Thoracic aorta (tissue), 2 donors: Measurements from ENCODE around the gene ATXN1. TPM values are rescaled to one million over a fixed set of nuclear protein-coding genes. Genes with fewer than 3 reads are reported as not detected.

Source experiments
- ATAC-seq: fragments of 150-250 bp; one replicate; pipeline ENCODE4 v1.8.0; 2017; ENCODE audit warnings: low read depth; ENCODE audit not compliant: insufficient number of reproducible peaks, low FRiP score
- DNase-seq: peaks from one replicate; pipeline ENCODE4 v3.0.0-alpha.2; 2020; ENCODE audit warnings: low spot score
- H3K27ac ChIP-seq, 2 donors: fragments of 200-600 bp; sonication (generic); 1 replicate in 1 of 2; 2 replicates in 1 of 2; pipeline ENCODE4 v1.5.1; 2016; ENCODE audit warnings: mild to moderate bottlenecking in 2 of 2, moderate library complexity in 2 of 2
- H3K27me3 ChIP-seq: fragments of 200-600 bp; sonication (generic); replicated peaks from 2 replicates; pipeline ENCODE4 v1.6.0; 2016; ENCODE audit warnings: mild to moderate bottlenecking; ENCODE audit not compliant: insufficient read depth
- H3K36me3 ChIP-seq: fragments of 200-600 bp; sonication (generic); one replicate; pipeline ENCODE4 v1.5.1; 2016
- H3K4me1 ChIP-seq, 2 donors: fragments of 200-600 bp; sonication (generic); 1 replicate in 1 of 2; 2 replicates in 1 of 2; pipeline versions ENCODE4 v1.5.1 to v1.6.0; 2016; ENCODE audit warnings: low read depth in 2 of 2, mild to moderate bottlenecking in 1 of 2; ENCODE audit not compliant: control insufficient read depth in 1 of 2
- H3K4me3 ChIP-seq: fragments of 200-600 bp; sonication (generic); 2 replicates; pipeline ENCODE4 v1.5.1; 2016; ENCODE audit warnings: mild to moderate bottlenecking
- H3K9me3 ChIP-seq: fragments of 200-600 bp; sonication (generic); 2 replicates; pipeline ENCODE4 v1.5.1; 2016
- CTCF ChIP-seq: fragments of 200-600 bp; sonication (generic); IDR thresholded peaks from one replicate; pipeline ENCODE4 v1.5.1; 2019; ENCODE audit warnings: antibody characterized with exemption
- total RNA-seq, 2 donors: library from RNA; depleted of rRNA; stranded (reverse); fragments of >200 nt; gene quantifications; one replicate each; pipeline versions ENCODE4 v1.1.0 to v1.2.3, GENCODE V29; 2016

The ATXN1 gene
- total RNA-seq, 2 donors from 2014 or later: 59.8 to 62.4 TPM

GRCh38 chr6:16437984-16438383 lies 323.3 kb downstream of the ATXN1 start:
- H3K4me1 ChIP-seq: peaks cover 46 to 67% of the 10 kb centered on the region in 2 donors
- no peak overlapping the region for H3K27ac ChIP-seq
- no peaks in the 10 kb centered on the region for H3K36me3 ChIP-seq
- no peak for DNase-seq
- TF ChIP-seq CTCF: no peak
- H3K27me3 ChIP-seq: no peaks in the 10 kb centered on the region
- H3K4me3 ChIP-seq: no peak overlapping the region
- no peaks in the 10 kb centered on the region for H3K9me3 ChIP-seq
- ATAC-seq: no peak

DNA sequence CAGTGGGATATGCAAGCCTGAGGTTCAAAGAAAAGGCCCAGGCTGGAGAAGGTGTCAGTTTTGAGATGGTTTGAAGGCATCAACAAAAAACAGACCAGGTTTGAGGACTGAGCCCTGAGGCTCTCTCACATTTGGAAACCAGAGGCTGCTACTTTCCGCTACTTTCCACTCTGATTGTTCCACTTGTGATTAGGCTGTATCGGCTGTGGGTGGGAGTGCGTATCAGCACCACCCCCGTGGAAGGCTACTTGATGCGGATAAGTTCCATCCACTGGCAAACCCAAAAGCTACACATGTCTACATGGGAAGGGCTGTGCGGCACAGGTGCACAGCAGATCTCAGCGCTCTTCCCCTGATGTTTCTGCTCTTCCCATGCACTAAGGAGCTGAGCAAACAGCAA lies 324.2 kb downstream of the ATXN1 start:
- TF ChIP-seq CTCF: no peak
- no peak for ATAC-seq
- H3K27me3 ChIP-seq: no peaks in the 10 kb centered on the region

DNA sequence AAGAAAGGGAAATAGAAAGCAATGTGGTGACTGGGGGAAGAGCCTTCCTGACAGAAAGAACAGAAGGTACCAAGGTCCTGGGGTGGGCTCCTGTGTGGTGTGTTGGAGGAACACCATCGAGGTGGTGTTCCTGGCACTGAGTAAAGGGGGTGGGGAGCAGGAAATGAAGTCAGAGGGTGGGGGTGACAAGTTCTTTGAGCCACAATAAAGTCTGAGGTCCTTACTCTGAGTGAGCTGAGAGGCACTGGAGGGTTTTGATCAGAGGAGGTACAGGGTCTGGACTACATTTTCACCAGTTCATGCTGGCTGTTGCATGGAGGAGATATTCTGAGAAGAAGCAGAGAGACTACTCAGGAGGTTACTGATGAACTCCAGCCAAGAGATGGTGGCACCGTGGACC lies 324.7 kb downstream of the ATXN1 start:
- Histone ChIP-seq H3K4me3 (no peak overlapping the region), H3K4me1 (peaks cover 56 to 74% of the 10 kb centered on the region in 2 donors), H3K36me3 (no peaks in the 10 kb centered on the region), H3K27me3 (no peaks in the 10 kb centered on the region), H3K9me3 (no peaks in the 10 kb centered on the region), H3K27ac (no peak overlapping the region)
- DNase-seq (no peak), ATAC-seq (no peak)
- TF ChIP-seq CTCF: no peak

More for the DNA sequence above, 324.2 kb downstream of the ATXN1 start:
- Histone ChIP-seq H3K9me3 (no peaks in the 10 kb centered on the region), H3K4me3 (no peak overlapping the region), H3K27ac (no peak overlapping the region), H3K36me3 (no peaks in the 10 kb centered on the region), H3K4me1 (peaks cover 55 to 74% of the 10 kb centered on the region in 2 donors)
- DNase-seq: no peak

DNA sequence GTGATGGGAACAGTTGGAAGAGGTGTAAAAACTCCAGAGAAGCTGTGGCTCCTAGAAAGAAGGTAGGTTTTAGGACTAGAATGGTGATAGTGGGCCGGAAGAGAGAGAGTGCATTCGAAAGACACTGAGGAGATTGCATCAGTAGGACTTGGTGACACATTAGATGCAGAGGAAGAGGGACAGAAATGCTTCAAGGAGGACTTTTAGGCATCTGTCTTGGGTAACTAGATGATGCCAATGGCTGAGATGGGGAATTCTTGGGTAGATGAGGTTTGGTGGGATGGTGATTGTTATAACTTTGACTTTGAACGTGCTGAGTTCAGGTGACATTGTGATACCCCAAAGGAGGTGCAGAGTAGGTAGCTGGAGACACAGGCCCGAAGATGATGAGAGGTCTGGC lies 326.4 kb downstream of the ATXN1 start:
- H3K4me3 ChIP-seq: no peak overlapping the region
- H3K4me1 ChIP-seq: peaks cover 47 to 72% of the 10 kb centered on the region in 2 donors
- H3K9me3 ChIP-seq: no peaks in the 10 kb centered on the region
- DNase-seq (no peak), ATAC-seq (no peak)
- no peaks in the 10 kb centered on the region for H3K27me3 ChIP-seq
- peak overlapping the region in 1 of 2 donors; percentile 4 for H3K27ac ChIP-seq
- H3K36me3 ChIP-seq: no peaks in the 10 kb centered on the region
- TF ChIP-seq CTCF: no peak

DNA sequence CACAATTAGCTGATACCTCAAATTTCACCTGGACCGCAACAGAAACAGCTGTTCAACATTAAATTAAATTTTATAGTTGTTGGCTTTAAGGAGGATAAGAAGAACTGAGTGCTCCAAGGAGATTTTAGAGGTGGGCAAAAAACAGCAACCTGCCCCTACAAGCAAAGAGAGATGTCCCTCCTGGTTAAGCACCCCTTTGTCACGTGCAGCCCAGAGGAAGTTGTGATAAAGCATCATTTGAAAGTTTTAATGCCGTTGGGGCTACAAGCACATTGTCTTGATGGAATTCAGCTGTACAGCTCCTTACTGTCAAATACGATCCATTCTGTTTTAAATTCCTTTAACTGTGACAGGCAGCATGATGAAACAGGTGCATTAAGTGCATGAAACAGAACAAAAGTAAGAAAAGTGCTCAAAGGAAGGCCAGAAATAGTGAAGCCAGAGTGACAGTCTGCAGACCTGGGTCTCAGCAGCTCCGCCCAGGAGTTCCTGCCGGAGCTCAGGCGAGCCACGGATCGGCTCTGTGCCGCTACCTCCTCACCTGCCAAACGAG lies 327.8 kb downstream of the ATXN1 start:
- peaks cover 37 to 60% of the 10 kb centered on the region in 2 donors for H3K4me1 ChIP-seq
- H3K36me3 ChIP-seq: no peaks in the 10 kb centered on the region
- TF ChIP-seq CTCF: no peak
- H3K27me3 ChIP-seq: no peaks in the 10 kb centered on the region
- DNase-seq (no peak), ATAC-seq (no peak)
- H3K4me3 ChIP-seq: no peak overlapping the region
- no peaks in the 10 kb centered on the region for H3K9me3 ChIP-seq
- no peak overlapping the region for H3K27ac ChIP-seq
